A673 (cell line): ENCODE data around the gene KDM4B.
"Not testable (repeated sequence)": the region's sequence is repeated elsewhere in the genome, so short reads cannot be mapped to it uniquely, and the experiment has no call there.

ENCODE experiments used
- CTCF ChIP-seq: fragments of 300-800, 200-600 bp; sonication (generic); conservative IDR thresholded peaks from 2 replicates; pipeline ENCODE4 v1.5.1; 2017; ENCODE audit warnings: low read depth, mild to moderate bottlenecking, antibody characterized with exemption, low read length, moderate library complexity, mixed read lengths
- EZH2 ChIP-seq: fragments of 200-600 bp; sonication (generic); IDR thresholded peaks from 2 replicates; pipeline ENCODE4 v1.6.1; 2017; ENCODE audit warnings: borderline replicate concordance, low read depth, mild to moderate bottlenecking, mixed read lengths, antibody characterized with exemption, low read length; ENCODE audit not compliant: poor library complexity, severe bottlenecking

- TF ChIP-seq CTCF, EZH2: not testable (repeated sequence)
Observed at GRCh38 chr19:5195587-5195986, 226.7 kb downstream of the KDM4B start.
